NB4 (cell line): Measurements from ENCODE around the gene DNAH17.

Source experiments
- CTCF ChIP-seq: IDR thresholded peaks from one replicate; pipeline ENCODE4 v1.5.1; 2012; ENCODE audit warnings: low read depth, low read length
- MAX ChIP-seq: IDR thresholded peaks from 2 replicates; pipeline ENCODE4 v1.6.1; 2011; ENCODE audit warnings: low read depth, low read length
- MYC ChIP-seq: IDR thresholded peaks from 2 replicates; pipeline ENCODE4 v1.6.1; 2011; ENCODE audit warnings: low read depth, low read length
- POLR2A ChIP-seq: IDR thresholded peaks from 2 replicates; pipeline ENCODE4 v1.6.1; 2011; ENCODE audit warnings: mild to moderate bottlenecking; ENCODE audit not compliant: insufficient read length; ENCODE audit errors: extremely low read depth

DNA sequence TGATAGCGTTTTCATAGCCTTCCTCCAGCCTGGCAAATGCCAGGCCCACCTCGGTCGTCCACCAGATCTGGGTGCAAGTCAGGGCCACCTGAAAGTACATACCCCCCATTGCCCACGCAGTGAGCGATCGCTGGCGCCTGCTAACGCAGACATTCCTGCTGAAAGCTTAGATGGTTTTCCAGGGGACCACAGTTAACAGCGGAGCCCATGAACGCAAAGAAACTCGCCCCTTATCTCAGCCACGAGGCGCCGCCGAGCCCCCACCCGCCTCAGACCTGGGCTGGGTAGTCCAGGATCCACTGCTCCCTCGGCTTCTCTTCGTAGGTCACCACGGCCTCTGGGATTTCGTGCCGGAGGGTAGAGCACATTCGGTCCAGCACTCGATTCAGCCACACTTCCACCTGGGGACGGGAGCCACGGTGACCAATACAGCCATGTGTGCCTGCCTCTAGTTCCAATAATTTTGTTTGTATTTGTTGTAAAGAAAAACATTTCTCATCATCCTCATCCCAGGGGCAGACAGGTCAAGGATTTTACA lies 74.5 kb downstream of the DNAH17 start:
- no peak for TF ChIP-seq CTCF
- no peak for TF ChIP-seq POLR2A
- no peak for TF ChIP-seq MAX
- no peak for TF ChIP-seq MYC
